Measurements from ENCODE around the gene TEX29.

The TEX29 gene

GRCh38 chr13:111344471-111345191 lies 24.2 kb downstream of the TEX29 start:
- peak; percentile 82 to 85 for DNase-seq

- DNase-seq: no peak
Measured at GRCh38 chr13:111345682-111346081, 25.2 kb downstream of the TEX29 start.

DNA sequence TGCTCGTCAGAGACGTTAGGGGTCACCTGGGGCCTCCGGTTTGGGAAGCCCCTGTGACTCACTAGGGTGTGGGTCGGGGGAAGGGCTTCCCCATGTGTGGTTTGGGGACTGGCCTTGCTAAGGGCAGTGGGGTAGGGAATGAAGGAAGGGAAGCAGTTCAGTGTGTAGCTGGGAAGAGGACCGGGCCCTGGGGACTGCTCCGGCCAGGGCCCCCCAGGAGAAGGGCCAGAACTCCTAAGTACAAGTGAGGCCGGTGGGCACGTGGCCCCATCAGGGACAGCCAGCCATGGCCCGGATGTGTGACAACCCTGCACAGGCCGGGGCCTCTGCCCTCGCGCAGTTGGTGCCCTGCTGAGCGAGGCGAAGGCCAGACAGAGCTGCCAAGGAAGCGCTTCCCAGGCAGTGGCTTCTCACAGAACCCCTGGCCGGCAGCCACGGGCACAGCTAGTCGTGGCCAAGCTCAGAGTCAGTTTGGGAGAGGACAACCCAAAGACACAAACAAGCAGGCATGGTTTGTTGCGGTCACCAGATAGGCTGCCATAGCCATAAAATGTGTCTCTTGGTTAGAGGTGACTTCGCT lies 25.7 kb downstream of the TEX29 start:
- DNase-seq: no peak

DNA sequence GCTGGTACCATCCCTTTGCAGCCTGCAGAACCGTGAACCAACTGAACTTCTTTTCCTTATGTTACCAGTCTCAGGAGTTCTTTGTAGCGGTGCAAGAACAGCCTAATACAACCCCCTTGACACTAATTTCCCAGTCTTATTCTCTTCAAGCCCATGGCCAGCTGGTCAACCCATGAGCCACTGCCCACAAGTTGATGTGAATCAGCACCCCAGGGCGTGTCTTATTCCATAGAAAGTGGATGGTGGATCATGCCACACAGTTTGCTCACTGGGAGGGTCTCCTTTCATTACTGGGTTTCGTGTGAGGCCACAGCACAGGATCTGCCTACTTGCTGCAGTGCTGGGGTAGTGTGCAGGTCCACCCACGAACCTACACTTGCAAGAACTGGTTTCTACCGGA lies 27.0 kb downstream of the TEX29 start:
- no peak for DNase-seq

DNA sequence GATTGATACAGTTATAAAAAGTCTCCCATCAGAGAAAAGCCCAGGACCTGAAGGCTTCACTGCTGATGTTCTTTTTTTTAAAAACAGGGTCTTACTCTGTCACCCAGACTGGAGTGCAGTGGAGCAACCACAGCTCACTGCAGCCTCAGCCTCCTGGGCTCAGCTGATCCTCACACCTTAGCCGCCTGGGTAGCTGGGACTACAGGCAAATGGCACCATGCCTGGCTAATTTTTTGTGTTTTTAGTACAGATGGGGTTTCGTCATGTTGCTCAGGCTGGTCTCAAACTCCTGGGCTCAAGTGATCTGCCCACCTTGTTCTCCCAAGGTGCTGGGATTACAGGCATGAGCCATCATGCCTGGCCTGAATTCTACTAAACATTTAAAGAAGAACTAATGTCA lies 33.1 kb downstream of the TEX29 start:
- no peak for DNase-seq

DNA sequence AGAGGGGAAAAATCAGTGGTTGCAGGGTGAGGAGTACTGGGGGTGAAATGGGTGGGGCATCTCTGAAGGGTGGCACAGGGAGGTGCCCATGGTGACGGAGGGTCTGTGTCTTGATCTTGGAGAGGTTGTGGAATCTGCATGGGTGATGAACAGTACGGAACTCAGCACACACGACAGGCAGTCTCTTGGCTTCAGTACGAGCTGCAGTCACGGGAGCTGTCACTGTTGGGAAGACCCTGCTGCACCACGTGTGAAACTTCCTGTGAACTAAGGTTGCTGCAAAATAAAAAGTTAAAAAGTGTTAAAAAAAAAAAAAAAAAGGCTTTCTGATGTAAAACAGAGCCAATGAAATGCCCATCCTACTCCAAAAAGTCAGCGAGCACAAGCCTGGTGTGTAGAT lies 34.3 kb downstream of the TEX29 start:
- no peak for DNase-seq

DNA sequence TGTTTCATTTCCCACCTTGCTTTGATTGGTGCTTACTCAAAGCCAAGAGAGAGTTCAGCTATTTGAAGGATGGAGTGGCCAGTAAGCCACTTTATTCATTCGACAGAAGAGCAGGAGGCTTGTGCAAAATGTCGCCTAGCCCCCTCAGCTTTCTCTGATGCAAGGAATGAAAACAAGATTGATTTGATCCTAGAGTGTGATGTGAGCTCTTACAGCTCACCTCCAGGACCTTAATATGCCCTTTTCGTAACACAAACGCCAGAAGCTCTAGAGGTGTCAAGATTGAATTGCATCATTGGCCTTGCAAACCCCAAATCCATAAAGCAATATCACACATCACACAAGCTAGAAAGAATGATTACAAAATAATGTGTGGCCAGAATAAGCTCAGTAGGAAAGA lies 36.4 kb downstream of the TEX29 start:
- DNase-seq: no peak

DNA sequence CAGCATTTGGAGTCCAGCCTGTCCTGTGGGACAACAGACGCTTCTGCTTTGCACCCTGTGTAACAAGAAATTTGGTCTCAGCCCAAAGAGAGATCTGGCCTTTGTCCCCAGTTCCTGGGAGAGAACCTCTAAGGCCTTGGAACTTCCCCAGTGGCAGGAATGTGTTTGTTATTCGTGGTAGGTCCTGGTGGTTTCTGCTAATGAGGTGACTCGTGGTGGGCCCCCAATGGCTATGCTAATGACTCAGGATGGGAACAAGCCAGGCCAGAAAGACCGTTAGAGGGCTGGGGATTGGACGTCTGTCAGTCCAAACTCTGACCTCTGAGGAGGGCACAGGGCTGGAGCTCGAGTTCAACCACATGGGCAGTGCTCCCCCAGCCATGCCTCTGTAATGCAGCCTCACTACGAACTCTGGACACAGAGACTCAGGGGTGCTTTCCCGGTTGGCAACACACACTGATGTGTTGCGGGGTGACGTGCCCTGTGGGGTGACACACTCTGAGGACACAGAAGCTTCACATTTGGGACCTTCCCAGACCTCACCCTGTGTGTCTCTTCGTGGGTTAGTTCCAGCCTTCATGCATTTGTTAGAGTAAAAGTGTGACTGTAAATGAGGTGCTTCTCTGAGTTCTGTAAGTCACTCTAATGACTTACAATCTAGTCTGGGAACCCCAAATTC lies 38.9 kb downstream of the TEX29 start:
- DNase-seq: no peak

- no peak for DNase-seq
Measured at GRCh38 chr13:111359930-111360329, 39.5 kb downstream of the TEX29 start.

DNA sequence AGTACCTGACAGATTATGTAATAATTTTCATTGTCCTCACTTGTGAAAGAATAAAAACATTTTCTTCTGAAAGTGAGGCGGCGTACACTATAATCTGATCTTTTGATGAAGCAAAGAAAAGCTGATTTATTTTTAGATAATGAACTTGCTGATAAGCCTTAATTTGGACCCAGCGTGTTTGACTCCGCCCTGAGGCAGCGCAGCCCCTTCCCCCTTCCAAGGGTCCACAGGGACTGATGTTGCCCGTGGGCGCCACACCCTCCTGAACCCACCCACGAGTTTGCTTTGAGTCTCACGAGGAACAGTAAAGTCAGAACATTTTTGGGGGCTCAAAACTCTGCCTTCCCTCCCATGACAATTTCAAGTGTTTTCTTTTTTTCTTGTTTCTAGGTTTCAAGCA lies 40.0 kb downstream of the TEX29 start:
- no peak for DNase-seq

DNA sequence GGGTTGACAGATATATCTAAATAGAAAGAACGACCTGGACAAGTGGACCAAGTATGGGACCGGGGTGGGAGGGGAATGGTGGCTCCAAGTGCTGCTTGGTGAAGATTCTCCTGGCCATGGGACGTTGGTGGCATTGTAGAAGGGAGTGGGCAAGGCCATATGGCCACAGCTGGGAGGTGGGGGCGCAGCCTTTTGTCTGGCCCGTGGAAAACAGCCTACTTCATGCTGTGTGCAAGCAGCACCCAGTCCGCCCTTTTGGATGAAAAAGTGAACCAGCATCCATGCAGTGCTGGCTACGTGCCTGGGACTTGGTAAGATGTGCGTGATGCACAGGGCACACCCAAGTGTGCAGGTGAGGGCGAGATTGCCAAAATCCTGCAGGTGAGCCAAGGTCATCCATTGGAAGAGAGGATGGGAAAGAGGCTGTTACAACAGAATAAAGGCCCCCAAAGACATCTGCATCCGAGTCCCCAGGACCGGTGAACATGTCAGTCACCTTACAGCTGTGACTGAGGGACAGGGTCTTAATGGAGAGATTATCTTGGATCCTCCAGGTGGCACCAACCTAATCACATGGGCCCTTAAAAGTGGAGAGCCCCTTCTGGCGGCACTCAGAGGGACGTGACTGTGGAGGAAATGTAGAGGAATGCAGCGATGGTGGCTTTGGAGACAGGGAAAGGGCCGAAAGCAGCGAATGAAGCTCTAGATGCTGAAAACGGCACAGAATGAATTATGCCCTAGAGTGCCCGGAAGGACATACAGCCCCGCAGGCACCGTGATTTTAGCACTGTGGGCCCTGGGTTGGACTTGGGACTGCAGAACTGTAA lies 40.8 kb downstream of the TEX29 start:
- no peak for DNase-seq

DNA sequence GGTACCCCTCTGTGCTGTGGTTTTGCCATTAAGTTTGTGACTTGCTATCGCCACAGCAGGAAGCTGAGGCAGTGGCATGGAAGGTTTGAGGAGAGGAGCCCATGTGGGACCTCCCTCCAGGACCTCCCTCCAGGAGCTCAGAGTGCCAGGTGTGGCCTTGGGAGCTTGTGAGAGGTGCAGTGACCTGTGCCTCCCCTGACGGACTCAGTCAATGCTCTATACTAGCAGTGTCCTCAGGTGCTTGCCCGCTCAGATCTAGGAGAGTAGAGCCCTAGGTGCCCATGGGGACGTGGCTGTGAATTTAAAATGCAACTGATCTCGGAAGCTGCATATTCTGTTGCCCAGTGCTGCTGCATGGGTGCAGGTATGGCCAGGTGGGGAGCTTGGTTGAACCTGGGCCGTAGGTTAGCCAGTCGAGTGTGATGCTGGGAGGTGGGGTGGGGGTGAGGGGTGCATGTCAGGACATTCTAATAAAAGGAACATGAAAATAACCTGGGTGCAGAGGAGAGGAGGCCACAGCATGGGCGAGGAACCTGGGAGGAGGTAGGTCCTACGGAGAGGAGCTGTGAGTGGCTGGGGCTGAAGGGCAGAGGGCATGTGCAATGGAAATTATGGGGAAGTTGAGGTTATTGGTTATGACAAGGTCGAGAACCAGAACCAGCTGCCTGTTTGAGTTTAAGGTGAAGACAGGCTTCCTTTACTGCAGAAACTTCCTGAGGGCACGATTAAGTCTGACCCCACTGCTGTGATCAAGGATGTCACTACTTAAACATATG lies 41.6 kb downstream of the TEX29 start:
- DNase-seq: no peak

- DNase-seq: no peak
Measured at GRCh38 chr13:111363121-111363520, 42.7 kb downstream of the TEX29 start.

GRCh38 chr13:111363591-111363990 lies 43.1 kb downstream of the TEX29 start:
- no peak for DNase-seq

DNA sequence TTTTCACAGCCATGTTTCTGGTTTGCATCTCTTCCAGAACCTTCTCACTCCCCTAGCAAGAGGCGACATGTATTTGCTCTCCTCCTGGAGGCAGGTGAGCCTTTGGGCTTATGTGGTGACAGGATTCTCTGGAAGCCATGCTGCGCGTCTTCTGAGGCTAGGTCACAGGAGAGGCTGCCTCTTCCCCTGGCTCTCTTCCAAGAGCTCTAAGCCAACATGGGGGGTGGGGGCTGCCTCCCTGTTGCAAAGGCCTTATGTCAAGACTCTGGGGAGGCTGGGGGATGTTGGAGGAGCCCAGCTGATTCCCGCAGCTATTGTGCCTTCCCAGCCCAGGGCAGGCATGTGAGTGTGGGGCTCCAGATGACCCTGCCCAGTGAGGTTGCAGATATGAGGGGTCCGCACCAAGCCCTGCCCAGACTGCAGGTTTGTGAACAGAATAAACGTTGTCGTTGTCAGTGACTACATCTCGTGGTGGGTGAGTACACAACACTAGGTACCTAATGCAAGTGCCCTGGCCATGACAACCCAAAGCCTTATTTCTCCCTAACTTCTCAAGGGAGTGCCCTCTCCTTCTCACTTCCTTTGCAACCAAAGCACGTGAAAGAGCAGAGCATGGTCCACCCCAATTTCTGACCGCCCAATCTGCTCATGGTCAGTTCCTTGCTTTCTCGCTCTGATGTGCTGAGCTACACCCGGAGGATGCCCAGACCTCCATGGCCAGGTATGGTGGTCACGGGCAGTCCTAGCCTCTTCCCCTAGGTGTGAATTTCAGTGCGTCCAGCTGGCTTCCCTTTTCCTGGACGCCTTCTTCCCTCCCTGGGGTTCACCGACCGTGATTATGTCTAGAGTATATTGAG lies 44.9 kb downstream of the TEX29 start:
- DNase-seq: no peak

GRCh38 chr13:111367340-111367739 lies 46.9 kb downstream of the TEX29 start:
- DNase-seq: no peak

DNA sequence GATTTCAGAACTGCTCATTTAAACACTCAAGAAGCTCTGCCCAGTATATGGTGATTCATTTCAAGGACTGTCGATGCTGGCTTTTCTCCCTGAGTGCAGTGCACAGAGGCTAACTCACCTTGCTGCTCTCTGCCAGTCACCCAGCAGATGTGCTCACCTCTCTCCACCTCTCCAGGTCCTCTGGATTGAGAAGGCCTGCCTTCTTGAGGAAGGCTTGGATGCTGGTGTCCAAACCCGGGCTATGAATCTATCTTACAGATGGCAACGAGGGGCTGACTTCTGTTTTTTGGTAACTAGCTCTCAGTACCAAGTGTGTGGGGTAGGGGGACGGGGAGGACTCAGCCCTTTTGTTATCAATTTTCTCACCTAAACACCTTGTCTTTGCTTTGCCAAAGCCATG lies 47.6 kb downstream of the TEX29 start:
- no peak for DNase-seq

- DNase-seq: no peak
Measured at GRCh38 chr13:111370147-111370546, 49.7 kb downstream of the TEX29 start.

GRCh38 chr13:111370570-111371535 lies 50.4 kb downstream of the TEX29 start:
- no peak for DNase-seq

DNA sequence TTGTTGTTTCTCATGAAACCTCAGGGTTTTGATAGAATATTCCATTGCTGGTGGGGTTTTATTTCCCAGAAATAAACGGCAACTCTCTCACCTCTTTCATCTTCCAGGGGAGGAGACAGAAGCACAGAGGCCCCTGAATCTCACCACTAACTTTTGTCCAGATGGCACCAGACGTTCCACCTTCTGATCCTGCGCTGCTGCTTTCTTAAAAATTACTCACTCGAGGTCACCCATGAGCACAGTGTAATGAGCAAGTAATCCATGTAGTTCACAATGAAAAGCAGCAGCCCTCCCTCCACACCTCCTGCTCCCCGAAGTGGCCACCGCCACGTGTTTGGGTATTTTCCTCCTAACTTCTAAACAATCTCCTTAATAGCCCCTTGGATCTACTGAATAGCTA lies 51.3 kb downstream of the TEX29 start:
- DNase-seq: no peak
